ENCODE data around the gene TXNRD3.

Gene TXNRD3

DNA sequence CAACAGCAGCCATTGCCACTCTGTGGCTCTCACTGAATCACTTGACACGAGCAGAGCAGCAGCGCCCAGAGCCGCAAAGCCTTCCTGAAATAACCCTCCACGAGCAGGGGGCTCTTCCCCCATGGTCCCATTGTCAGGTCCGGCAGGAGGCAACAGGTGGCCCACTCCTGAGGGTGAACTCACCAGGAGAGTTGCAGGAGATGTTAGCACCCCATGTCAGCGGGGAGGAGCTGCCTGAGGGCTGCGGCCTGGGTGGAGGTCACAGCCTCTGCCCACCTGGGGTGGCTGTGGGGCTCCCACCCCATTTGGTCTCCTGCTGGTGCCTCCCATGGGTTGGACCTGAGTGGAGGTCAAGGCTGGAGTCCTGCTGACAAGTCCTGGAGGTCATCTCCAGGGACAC, 83.8 kb downstream of the TXNRD3 start:
- CTCF ChIA-PET, result no interaction called here

DNA sequence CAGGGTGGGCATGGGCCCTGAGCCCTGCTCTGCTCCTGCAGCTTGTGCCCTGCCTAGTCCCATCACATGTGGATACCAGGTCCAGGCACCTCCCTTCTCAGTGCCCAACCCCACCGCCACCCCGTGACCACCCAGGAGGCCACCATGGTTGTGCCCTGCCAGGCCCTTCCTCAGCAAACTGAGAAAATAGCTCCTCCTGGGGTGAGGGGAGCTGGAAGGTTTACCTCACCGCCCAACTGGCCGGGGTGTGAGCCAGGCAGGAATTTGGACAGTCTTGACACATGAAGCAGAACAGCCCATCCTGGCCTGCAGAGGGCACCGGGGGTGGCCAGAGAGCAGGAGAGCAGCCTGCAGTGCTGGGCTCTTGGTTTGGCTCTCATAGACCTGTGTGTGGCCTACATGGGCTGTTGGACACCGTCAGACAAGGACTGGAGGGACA, 84.8 kb downstream of the TXNRD3 start:
- DNase-seq (ENCODE audit: low spot score), result no peak
- ChIA-PET POLR2A (ENCODE audit: low non-redundant PET) (no interaction called here), CTCF (no interaction called here)
- no peak overlapping the region for H3K27ac ChIP-seq
- TF ChIP-seq, protein P1, sequence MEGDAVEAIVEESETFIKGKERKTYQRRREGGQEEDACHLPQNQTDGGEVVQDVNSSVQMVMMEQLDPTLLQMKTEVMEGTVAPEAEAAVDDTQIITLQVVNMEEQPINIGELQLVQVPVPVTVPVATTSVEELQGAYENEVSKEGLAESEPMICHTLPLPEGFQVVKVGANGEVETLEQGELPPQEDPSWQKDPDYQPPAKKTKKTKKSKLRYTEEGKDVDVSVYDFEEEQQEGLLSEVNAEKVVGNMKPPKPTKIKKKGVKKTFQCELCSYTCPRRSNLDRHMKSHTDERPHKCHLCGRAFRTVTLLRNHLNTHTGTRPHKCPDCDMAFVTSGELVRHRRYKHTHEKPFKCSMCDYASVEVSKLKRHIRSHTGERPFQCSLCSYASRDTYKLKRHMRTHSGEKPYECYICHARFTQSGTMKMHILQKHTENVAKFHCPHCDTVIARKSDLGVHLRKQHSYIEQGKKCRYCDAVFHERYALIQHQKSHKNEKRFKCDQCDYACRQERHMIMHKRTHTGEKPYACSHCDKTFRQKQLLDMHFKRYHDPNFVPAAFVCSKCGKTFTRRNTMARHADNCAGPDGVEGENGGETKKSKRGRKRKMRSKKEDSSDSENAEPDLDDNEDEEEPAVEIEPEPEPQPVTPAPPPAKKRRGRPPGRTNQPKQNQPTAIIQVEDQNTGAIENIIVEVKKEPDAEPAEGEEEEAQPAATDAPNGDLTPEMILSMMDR (conservative IDR thresholded peaks at IDR 0.05; ENCODE audit: low read depth), result no peak

More for the DNA sequence above, 83.8 kb downstream of the TXNRD3 start:
- H3K27ac ChIP-seq, result no peak overlapping the region
- TF ChIP-seq, protein P1 (conservative IDR thresholded peaks at IDR 0.05; ENCODE audit: low read depth), result no peak
- DNase-seq (ENCODE audit: low spot score), result no peak
- POLR2A ChIA-PET (ENCODE audit: low non-redundant PET), result no interaction called here

DNA sequence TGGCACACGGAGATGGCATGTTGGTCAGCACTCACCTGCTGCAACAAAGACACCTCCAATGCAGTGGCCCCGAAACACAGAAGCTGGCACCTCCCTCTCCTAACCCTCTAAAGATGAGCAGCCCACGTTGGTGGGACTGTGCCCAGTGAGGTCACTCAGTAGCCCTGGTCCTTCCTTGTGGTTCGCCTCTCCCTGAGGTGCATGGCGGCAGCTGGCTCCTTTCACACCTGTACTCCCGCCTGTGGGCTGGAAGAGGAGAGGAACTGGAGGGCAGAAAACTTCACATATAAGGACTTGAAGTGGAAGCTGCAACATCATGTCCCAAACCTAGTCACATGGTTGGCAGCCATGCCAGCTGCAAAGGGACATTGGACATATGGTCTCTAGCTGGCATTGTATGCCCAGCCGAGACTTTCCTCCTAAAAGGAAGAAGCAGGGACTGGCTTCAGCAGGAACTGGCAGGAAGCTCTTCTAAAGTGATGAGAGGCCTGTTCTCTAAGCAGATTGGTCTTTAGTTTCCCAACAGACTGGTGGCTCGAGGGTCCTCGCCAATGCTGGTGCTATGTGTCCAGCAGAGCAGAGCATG, 85.4 kb downstream of the TXNRD3 start:
- no peak overlapping the region for H3K27ac ChIP-seq
- DNase-seq (ENCODE audit: low spot score), result no peak
- POLR2A ChIA-PET (ENCODE audit: low non-redundant PET), result no interaction called here
- TF ChIP-seq, protein P1 (conservative IDR thresholded peaks at IDR 0.05; ENCODE audit: low read depth), result no peak
- CTCF ChIA-PET, result no interaction called here

DNA sequence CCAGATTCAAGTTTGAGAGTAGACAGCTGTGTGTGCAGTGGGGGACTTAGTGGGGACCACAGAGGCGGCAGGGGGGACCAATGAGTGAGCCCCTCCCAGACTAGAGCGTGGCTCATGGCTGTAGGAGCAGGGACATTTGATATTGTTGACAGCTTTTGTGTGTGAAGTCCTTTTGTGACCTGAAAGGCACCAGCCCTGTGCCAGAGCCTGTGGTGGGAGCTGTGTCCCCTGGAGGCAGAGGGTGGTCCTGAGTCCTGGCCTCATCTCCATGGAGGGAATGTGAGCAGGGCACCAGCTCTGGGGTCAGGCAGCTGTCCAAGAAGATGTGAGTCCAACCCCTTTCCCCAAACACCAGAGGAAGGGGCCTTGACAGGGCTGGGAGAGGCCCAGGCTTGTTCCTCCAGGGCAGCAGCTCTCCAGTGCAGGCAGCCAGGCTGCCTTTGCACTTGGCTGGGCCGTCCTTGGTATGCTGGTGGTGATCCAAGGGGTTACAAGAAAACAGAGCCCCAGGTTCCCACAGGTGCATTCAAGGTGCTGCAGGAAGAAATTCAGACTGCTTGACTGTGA, 86.1 kb downstream of the TXNRD3 start:
- CTCF ChIA-PET, result no interaction called here
- no peak overlapping the region for H3K27ac ChIP-seq
- TF ChIP-seq, protein P1 (conservative IDR thresholded peaks at IDR 0.05; ENCODE audit: low read depth), result no peak
- POLR2A ChIA-PET (ENCODE audit: low non-redundant PET), result no interaction called here
- DNase-seq (ENCODE audit: low spot score), result no peak

DNA sequence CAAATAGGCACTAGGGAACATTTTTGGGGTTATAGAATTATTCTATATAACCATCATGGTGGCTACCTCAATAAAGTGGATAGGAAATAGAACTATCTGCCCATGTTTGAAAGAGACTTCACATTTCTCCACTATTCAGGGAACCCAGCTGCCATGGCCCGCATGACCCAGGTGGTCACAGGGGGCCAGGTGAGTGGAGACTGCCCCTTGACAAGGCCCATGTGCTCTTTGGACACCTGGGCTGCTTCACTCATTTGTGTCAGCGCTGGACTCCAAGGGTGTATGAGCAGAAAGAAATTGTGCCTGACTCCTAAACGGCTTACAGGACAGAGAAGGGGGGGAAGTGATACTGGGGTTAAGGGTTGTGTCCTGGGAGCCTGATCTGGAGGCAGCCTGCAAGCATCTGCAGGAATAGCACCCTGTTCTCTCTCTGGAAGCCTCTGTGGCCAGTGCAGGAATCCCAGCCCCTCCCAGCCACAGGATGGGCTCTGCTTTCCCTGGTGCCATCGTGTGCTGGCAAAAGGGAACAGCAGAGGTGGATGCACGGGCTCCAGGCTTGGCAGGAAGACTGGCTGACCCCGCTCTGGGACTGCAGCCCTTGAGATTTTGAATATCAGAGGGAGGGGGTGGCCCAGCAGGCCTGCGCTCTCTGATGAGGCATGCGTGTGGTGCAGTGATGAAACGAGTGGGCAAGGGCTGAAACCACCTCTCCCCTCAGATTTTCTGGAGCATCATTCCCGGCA, 87.1 kb downstream of the TXNRD3 start:
- H3K27ac ChIP-seq, result no peak overlapping the region
- TF ChIP-seq, protein P1 (conservative IDR thresholded peaks at IDR 0.05; ENCODE audit: low read depth), result no peak
- ChIA-PET POLR2A (ENCODE audit: low non-redundant PET) (no interaction called here), CTCF (no interaction called here)
- DNase-seq (ENCODE audit: low spot score), result peak; percentile 19

DNA sequence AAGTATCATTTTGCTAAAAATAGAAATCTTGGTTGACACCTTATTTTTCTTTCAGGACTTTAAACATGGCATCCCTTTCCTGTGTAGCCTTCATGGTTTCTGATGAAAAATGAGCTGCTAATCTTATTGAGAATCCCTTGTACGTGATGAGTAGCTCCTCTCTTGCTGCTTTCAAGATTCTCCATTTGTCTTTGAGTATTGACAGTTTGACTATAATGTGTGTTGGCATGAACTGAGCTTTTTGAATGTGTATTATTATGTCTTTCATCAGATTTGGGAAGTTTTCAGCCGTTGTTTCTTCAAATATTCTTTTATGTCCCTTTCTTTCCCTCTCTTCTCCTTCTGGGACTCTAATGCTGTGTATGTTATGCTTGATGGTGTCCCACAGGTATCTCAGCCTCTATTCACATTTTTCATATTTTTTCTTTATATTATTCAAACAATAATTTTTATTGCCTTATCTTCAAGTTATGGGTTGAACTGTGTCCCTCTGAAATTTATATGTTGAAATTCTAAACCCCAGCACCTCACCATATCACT, 92.1 kb downstream of the TXNRD3 start:
- ChIA-PET POLR2A (ENCODE audit: low non-redundant PET) (no interaction called here), CTCF (interaction anchor here (1.1 kb wide), 1 partner anchor 40 kb away, joined by 6 read pairs; no protein-coding TSS in a partner anchor)
- H3K27ac ChIP-seq, result no peak overlapping the region
- TF ChIP-seq, protein P1 (conservative IDR thresholded peaks at IDR 0.05; ENCODE audit: low read depth), result no peak
- DNase-seq (ENCODE audit: low spot score), result no peak
